Uterus (tissue), 2 donors: ENCODE results near the gene EBP.

Experiments
- POLR2A ChIP-seq, 2 donors: fragments of 450-650 bp; IDR thresholded peaks; one replicate each; pipeline ENCODE4 v1.6.1; 2016; ENCODE audit warnings: antibody characterized with exemption in 2 of 2, mild to moderate bottlenecking in 1 of 2, moderate library complexity in 1 of 2
- TF ChIP-seq, protein P1 (sequence below), 4 experiments: fragments of 200-600 bp in 2 of 4; fragments of 450-650 bp in 2 of 4; sonication (generic) in 2 of 4; IDR thresholded peaks; one replicate each; pipeline ENCODE4 v1.5.1; 2016 to 2019; ENCODE audit warnings: antibody characterized with exemption in 4 of 4, mild to moderate bottlenecking in 2 of 4, moderate library complexity in 1 of 4

DNA sequence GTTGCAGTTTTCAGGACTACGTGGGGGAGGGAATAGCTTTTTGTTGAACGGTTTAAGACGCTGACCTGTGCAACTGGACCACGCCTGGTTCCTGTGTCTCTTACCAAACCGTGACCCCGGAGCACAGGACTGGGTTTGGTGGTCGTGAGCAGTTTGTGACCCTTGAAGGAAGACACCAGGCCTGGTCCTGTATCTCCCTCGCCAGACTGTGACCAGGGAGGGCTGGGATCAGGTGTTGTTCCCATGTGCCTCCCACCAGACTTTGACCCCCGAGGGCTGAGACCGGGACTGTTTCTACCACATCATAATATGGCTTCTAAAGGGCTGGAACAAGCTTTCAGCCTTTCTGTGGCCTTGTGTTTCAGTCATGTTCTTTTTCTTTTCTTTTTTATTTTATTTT is 683 bp downstream of the EBP start:
- TF ChIP-seq, protein P1, sequence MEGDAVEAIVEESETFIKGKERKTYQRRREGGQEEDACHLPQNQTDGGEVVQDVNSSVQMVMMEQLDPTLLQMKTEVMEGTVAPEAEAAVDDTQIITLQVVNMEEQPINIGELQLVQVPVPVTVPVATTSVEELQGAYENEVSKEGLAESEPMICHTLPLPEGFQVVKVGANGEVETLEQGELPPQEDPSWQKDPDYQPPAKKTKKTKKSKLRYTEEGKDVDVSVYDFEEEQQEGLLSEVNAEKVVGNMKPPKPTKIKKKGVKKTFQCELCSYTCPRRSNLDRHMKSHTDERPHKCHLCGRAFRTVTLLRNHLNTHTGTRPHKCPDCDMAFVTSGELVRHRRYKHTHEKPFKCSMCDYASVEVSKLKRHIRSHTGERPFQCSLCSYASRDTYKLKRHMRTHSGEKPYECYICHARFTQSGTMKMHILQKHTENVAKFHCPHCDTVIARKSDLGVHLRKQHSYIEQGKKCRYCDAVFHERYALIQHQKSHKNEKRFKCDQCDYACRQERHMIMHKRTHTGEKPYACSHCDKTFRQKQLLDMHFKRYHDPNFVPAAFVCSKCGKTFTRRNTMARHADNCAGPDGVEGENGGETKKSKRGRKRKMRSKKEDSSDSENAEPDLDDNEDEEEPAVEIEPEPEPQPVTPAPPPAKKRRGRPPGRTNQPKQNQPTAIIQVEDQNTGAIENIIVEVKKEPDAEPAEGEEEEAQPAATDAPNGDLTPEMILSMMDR (IDR thresholded peaks at IDR 0.05) = no peak
- no peak for TF ChIP-seq POLR2A (IDR thresholded peaks at IDR 0.05)
